SK-N-SH treated with all-trans-retinoic acid at 6 μM for 48 hours (cell line): Measurements from ENCODE around the gene KLK4.

Experiments
- ARNTL ChIP-seq: fragments of 450-650 bp; formaldehyde crosslinking; IDR thresholded peaks from 2 replicates; pipeline ENCODE4 v1.5.0; 2020; ENCODE audit warnings: low read depth, mild to moderate bottlenecking, moderate library complexity, borderline replicate concordance
- CREB5 ChIP-seq: fragments of 250-450 bp; sonication (Bioruptor Pico); IDR thresholded peaks from 2 replicates; pipeline ENCODE4 v1.5.1; 2020; ENCODE audit warnings: low read depth, mild to moderate bottlenecking, moderate library complexity
- CSRNP3 ChIP-seq: fragments of 250-450 bp; sonication (Bioruptor Pico); IDR thresholded peaks from 2 replicates; pipeline ENCODE4 v1.5.1; 2021; ENCODE audit warnings: mild to moderate bottlenecking, moderate library complexity
- RARB ChIP-seq: fragments of 250-450 bp; sonication (Bioruptor Pico); IDR thresholded peaks from 2 replicates; pipeline ENCODE4 v1.8.0; 2021; ENCODE audit warnings: mild to moderate bottlenecking, moderate library complexity
- ZC3H10 ChIP-seq: fragments of 250-450 bp; sonication (Bioruptor Pico); IDR thresholded peaks from 2 replicates; pipeline ENCODE4 v1.5.1; 2021; ENCODE audit warnings: mild to moderate bottlenecking, moderate library complexity
- ZFP3 ChIP-seq: fragments of 250-450 bp; sonication (Bioruptor Pico); IDR thresholded peaks from 2 replicates; pipeline ENCODE4 v1.5.0; 2020; ENCODE audit warnings: mild to moderate bottlenecking, moderate library complexity
- ZFP30 ChIP-seq: fragments of 450-650 bp; formaldehyde crosslinking; IDR thresholded peaks from 2 replicates; pipeline ENCODE4 v1.5.0; 2022; ENCODE audit warnings: mild to moderate bottlenecking, moderate library complexity
- ZNF565 ChIP-seq: fragments of 450-650 bp; formaldehyde crosslinking; conservative IDR thresholded peaks from 2 replicates; pipeline ENCODE4 v1.5.0; 2020; ENCODE audit warnings: low read depth, mild to moderate bottlenecking, moderate library complexity
- ZNF70 ChIP-seq: fragments of 450-650 bp; formaldehyde crosslinking; IDR thresholded peaks from 2 replicates; pipeline ENCODE4 v1.5.0; 2020; ENCODE audit warnings: mild to moderate bottlenecking, moderate library complexity
- TF ChIP-seq, protein P1 (sequence below): fragments of 250-450 bp; sonication (Bioruptor Pico); IDR thresholded peaks from 2 replicates; pipeline ENCODE4 v1.8.0; 2021; ENCODE audit warnings: low read depth, mild to moderate bottlenecking, moderate library complexity, borderline replicate concordance
- TF ChIP-seq, protein P2 (sequence below): fragments of 250-450 bp; sonication (Bioruptor Pico); IDR thresholded peaks from 2 replicates; pipeline ENCODE4 v1.8.0; 2020; ENCODE audit warnings: mild to moderate bottlenecking, moderate library complexity, borderline replicate concordance

DNA sequence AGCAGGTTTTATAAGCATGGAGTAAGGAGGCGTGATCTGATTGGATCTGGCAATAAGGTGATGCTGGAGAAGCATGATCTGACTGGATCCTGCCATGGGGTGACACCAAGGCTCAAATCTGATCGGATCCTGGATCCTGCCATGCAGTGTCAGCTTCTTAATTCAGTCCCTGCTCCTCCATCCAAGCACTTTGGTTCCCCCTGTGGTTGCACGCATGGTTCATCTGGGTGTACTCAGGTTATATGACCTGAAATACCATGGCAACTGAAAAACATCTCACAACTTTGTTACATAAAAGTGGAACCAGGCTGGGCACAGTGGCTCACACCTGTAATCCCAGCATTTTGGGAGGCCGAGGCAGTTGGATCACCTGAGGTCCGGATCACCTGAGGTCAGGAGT, 17.6 kb upstream of the KLK4 start:
- TF ChIP-seq, protein P1, sequence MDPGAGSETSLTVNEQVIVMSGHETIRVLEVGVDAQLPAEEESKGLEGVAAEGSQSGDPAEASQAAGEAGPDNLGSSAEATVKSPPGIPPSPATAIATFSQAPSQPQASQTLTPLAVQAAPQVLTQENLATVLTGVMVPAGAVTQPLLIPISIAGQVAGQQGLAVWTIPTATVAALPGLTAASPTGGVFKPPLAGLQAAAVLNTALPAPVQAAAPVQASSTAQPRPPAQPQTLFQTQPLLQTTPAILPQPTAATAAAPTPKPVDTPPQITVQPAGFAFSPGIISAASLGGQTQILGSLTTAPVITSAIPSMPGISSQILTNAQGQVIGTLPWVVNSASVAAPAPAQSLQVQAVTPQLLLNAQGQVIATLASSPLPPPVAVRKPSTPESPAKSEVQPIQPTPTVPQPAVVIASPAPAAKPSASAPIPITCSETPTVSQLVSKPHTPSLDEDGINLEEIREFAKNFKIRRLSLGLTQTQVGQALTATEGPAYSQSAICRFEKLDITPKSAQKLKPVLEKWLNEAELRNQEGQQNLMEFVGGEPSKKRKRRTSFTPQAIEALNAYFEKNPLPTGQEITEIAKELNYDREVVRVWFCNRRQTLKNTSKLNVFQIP (CRISPR knock-in tag), result no peak
- TF ChIP-seq CSRNP3, result no peak
- no peak for TF ChIP-seq ARNTL (CRISPR knock-in tag)
- TF ChIP-seq ZC3H10, result no peak
- TF ChIP-seq, protein P2, sequence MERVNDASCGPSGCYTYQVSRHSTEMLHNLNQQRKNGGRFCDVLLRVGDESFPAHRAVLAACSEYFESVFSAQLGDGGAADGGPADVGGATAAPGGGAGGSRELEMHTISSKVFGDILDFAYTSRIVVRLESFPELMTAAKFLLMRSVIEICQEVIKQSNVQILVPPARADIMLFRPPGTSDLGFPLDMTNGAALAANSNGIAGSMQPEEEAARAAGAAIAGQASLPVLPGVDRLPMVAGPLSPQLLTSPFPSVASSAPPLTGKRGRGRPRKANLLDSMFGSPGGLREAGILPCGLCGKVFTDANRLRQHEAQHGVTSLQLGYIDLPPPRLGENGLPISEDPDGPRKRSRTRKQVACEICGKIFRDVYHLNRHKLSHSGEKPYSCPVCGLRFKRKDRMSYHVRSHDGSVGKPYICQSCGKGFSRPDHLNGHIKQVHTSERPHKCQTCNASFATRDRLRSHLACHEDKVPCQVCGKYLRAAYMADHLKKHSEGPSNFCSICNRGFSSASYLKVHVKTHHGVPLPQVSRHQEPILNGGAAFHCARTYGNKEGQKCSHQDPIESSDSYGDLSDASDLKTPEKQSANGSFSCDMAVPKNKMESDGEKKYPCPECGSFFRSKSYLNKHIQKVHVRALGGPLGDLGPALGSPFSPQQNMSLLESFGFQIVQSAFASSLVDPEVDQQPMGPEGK, result no peak
- TF ChIP-seq CREB5 (CRISPR knock-in tag), result no peak
- TF ChIP-seq RARB, result no peak
- TF ChIP-seq ZNF70 (CRISPR knock-in tag), result no peak
- TF ChIP-seq ZNF565 (CRISPR knock-in tag), result no peak
- TF ChIP-seq ZFP3 (CRISPR knock-in tag), result no peak
- TF ChIP-seq ZFP30, result no peak
